Pancreas (tissue), 10 donors: ENCODE results near the gene STK32A. TPM values are rescaled to one million over a fixed set of nuclear protein-coding genes. Genes with fewer than 3 reads are reported as not detected.

ENCODE experiments used
- ATAC-seq, 4 donors: fragments of 200-7000 bp; cut with Tn5 transposase; one replicate each; pipeline versions ENCODE4 v1.8.0 to v1.9.1; 2020; ENCODE audit warnings: mild to moderate bottlenecking in 4 of 4, moderate library complexity in 4 of 4
- DNase-seq, 6 donors: peaks; one replicate each; pipeline ENCODE4 v3.0.0-alpha.2; 2020
- FAIRE-seq: peaks from 2 replicates; lab custom pipeline; 2012; peaks lifted over from hg19 to GRCh38; lab: Jason Lieb, UNC
- H3K27ac ChIP-seq, 4 donors: fragments of 200-600 bp; sonication (generic); 1 replicate in 3 of 4; 2 replicates in 1 of 4; pipeline versions ENCODE4 v1.5.0 to v1.8.0; 2020
- H3K27me3 ChIP-seq, 4 donors: fragments of 200-600 bp; one replicate each; pipeline ENCODE4 v1.8.0; 2021
- H3K36me3 ChIP-seq, 3 donors: fragments of 200-600 bp; sonication (generic) in 1 of 3; one replicate each; pipeline versions ENCODE4 v1.5.0 to v1.8.0; 2020 to 2021
- H3K4me1 ChIP-seq, 3 donors: fragments of 200-600 bp; one replicate each; pipeline ENCODE4 v1.8.0; 2021
- H3K4me3 ChIP-seq, 4 donors: fragments of 200-600 bp; sonication (generic) in 2 of 4; one replicate each; pipeline versions ENCODE4 v1.5.0 to v1.8.0; 2020 to 2021
- H3K9me3 ChIP-seq, 4 donors: fragments of 200-600 bp; one replicate each; pipeline ENCODE4 v1.8.0; 2021
- CTCF ChIP-seq, 4 donors: fragments of 200-600 bp; sonication (generic) in 3 of 4; IDR thresholded peaks; one replicate each; pipeline versions ENCODE4 v1.5.0 to v1.8.0; 2021; ENCODE audit warnings: antibody characterized with exemption in 4 of 4
- WGBS, 2 donors: extraction: QIAGEN DNeasy Blood & Tissue Kit; methylation state at CpG; one replicate each; pipeline ENCODE4 v1.1.7; 2013; 5-methylcytosine and 5-hydroxymethylcytosine counted together
- intact Hi-C, 3 donors: fragments of 100-400 bp; cut with DNase I; formaldehyde crosslinking; loops; one replicate each; pipeline versions ENCODE4 v1.11.1 to v1.14.2; 2022
- polyA plus RNA-seq, 2 donors: library from polyadenylated mRNA; stranded (reverse); fragments of 200-250 nt; gene quantifications; one replicate each; pipeline ENCODE4 v1.2.3, GENCODE V29; 2013
- total RNA-seq, 6 donors: library from RNA; stranded (reverse); fragmentation: NEBNext Ultra II Directional in 4 of 6; extraction: Animal tissue kit (Norgen Biotek cat#: 25700) in 4 of 6; gene quantifications; one replicate each; pipeline versions ENCODE4 v1.2.1 to v1.2.4, GENCODE V29; 2021 to 2023
- donor health status: healthy with polysubstance abuse.
- donor health status: DM: no; HTN: no; CAD: no; lungs with moderate emphysema.
- donor health status: DM: no; HTN: no; CAD: no.
- donor health status: control.
- donor health status: control.
- donor health status: Bipolar disorder and iron deficiency.
- donor health status: DM: yes; HTN: yes; CAD: no.
- donor health status: DM: no; HTN: no; CAD: no.
- donor health status: DM: no; HTN: no; CAD: no.
- donor health status: DM: yes; HTN: yes; CAD: no.

Gene STK32A
- total and polyA plus RNA-seq, 8 donors = 1.7 to 5.6 (median 3.2) TPM

- Histone ChIP-seq H3K4me3 (no peak overlapping the region), H3K27ac (no peak overlapping the region), H3K9me3 (no peaks in the 10 kb centered on the region), H3K4me1 (no peaks in the 10 kb centered on the region), H3K27me3 (no peaks in the 10 kb centered on the region), H3K36me3 (no peaks in the 10 kb centered on the region)
- DNase-seq (no peak), FAIRE-seq (no peak), ATAC-seq (no peak)
- intact Hi-C loops = no loop called here
- TF ChIP-seq CTCF (IDR thresholded peaks at IDR 0.05) = no peak
- WGBS, 2 donors = 83 to 91% methylated on average over 7 of the region's 7 CpGs
Observed at GRCh38 chr5:147317978-147318684, 83.3 kb downstream of the STK32A start.

- ATAC-seq = peak in 2 of 4 donors; percentile 55 to 80
- Histone ChIP-seq H3K36me3 (no peaks in the 10 kb centered on the region), H3K4me3 (no peak overlapping the region), H3K4me1 (no peaks in the 10 kb centered on the region), H3K27me3 (no peaks in the 10 kb centered on the region), H3K27ac (no peak overlapping the region), H3K9me3 (no peaks in the 10 kb centered on the region)
- no peak for FAIRE-seq
- 78 to 86% methylated on average over 1 of the region's 1 CpG for WGBS, 2 donors
- no peak for TF ChIP-seq CTCF (IDR thresholded peaks at IDR 0.05)
- intact Hi-C loops = no loop called here
- DNase-seq = no peak
Observed at GRCh38 chr5:147321569-147321968, 86.7 kb downstream of the STK32A start.

GRCh38 chr5:147327421-147327820 lies 92.6 kb downstream of the STK32A start:
- H3K27me3 ChIP-seq = no peaks in the 10 kb centered on the region
- no peak overlapping the region for H3K4me3 ChIP-seq
- no peaks in the 10 kb centered on the region for H3K9me3 ChIP-seq
- no peak for ATAC-seq
- 29 to 33% methylated on average over 4 of the region's 4 CpGs for WGBS, 2 donors
- H3K36me3 ChIP-seq = no peaks in the 10 kb centered on the region
- intact Hi-C loops = no loop called here
- H3K27ac ChIP-seq = no peak overlapping the region
- TF ChIP-seq CTCF (IDR thresholded peaks at IDR 0.05) = no peak
- peaks cover 0 to 11% (median 0%) of the 10 kb centered on the region in 3 donors for H3K4me1 ChIP-seq
- no peak for FAIRE-seq
- DNase-seq = no peak

- WGBS, 2 donors = 91 to 100% methylated on average over 2 of the region's 2 CpGs
- no peak for ATAC-seq
- H3K4me3 ChIP-seq = no peak overlapping the region
- DNase-seq = no peak
- H3K27ac ChIP-seq = no peak overlapping the region
- FAIRE-seq = no peak
- H3K36me3 ChIP-seq = no peaks in the 10 kb centered on the region
- no peak for TF ChIP-seq CTCF (IDR thresholded peaks at IDR 0.05)
- intact Hi-C loops = no loop called here
- peaks cover 0 to 14% (median 0%) of the 10 kb centered on the region in 3 donors for H3K4me1 ChIP-seq
- H3K9me3 ChIP-seq = no peaks in the 10 kb centered on the region
- H3K27me3 ChIP-seq = no peaks in the 10 kb centered on the region
Observed at GRCh38 chr5:147327905-147328304, 93.1 kb downstream of the STK32A start.

- no peak for DNase-seq
- Histone ChIP-seq H3K9me3 (no peaks in the 10 kb centered on the region), H3K4me3 (no peak overlapping the region), H3K4me1 (peaks cover 0 to 9% (median 0%) of the 10 kb centered on the region in 3 donors), H3K27ac (no peak overlapping the region), H3K27me3 (no peaks in the 10 kb centered on the region), H3K36me3 (no peaks in the 10 kb centered on the region)
- intact Hi-C loops = no loop called here
- no peak for ATAC-seq
- WGBS, 2 donors = 36 to 52% methylated on average over 4 of the region's 4 CpGs
- FAIRE-seq = no peak
- TF ChIP-seq CTCF (IDR thresholded peaks at IDR 0.05) = no peak
Observed at GRCh38 chr5:147332658-147333057, 97.8 kb downstream of the STK32A start.
